GM10248 (cell line): ENCODE results near the gene FANK1.
"Not testable (repeated sequence)": the region's sequence is repeated elsewhere in the genome, so short reads cannot be mapped to it uniquely, and the experiment has no call there.

ENCODE experiments used
- CTCF ChIA-PET: fragments of 300-600 bp; sonication (Branson Sonifier 250); formaldehyde crosslinking; extraction: SDS; loops from one replicate; lab custom pipeline; 2021; ENCODE audit warnings: antibody characterized with exemption; lab: Yijun Ruan, JAX
- POLR2A ChIA-PET: fragments of 350-650 bp; sonication (Branson Sonifier 250); formaldehyde crosslinking; extraction: SDS; loops from one replicate; lab custom pipeline; 2020; ENCODE audit warnings: antibody characterized with exemption; lab: Yijun Ruan, JAX
- DNase-seq: peaks from one replicate; pipeline ENCODE4 v3.0.0; 2012; ENCODE audit errors: extremely low spot score
- CTCF ChIP-seq: IDR thresholded peaks from 2 replicates; pipeline ENCODE4 v1.5.1; 2012; ENCODE audit warnings: mild to moderate bottlenecking, low read depth; ENCODE audit errors: extremely low read depth, missing control alignments, control extremely low read depth

FANK1 gene

GRCh38 chr10:125911145-125911544 is 14.8 kb downstream of the FANK1 start:
- DNase-seq: no peak
- no peak for TF ChIP-seq CTCF
- POLR2A ChIA-PET: no interaction called here
- CTCF ChIA-PET: no interaction called here

GRCh38 chr10:125911990-125912389 is 15.6 kb downstream of the FANK1 start:
- ChIA-PET CTCF (no interaction called here), POLR2A (no interaction called here)
- no peak for DNase-seq
- no peak for TF ChIP-seq CTCF

- POLR2A ChIA-PET, DNase-seq, CTCF ChIA-PET: not testable (repeated sequence)
Measured at GRCh38 chr10:125913277-125913676, 16.9 kb downstream of the FANK1 start.

GRCh38 chr10:125916977-125917376 is 20.6 kb downstream of the FANK1 start:
- TF ChIP-seq CTCF: no peak
- no peak for DNase-seq
- CTCF ChIA-PET: no interaction called here
- POLR2A ChIA-PET: no interaction called here

GRCh38 chr10:125917704-125918361 is 21.5 kb downstream of the FANK1 start:
- CTCF ChIA-PET, POLR2A ChIA-PET, DNase-seq: not testable (repeated sequence)

DNA sequence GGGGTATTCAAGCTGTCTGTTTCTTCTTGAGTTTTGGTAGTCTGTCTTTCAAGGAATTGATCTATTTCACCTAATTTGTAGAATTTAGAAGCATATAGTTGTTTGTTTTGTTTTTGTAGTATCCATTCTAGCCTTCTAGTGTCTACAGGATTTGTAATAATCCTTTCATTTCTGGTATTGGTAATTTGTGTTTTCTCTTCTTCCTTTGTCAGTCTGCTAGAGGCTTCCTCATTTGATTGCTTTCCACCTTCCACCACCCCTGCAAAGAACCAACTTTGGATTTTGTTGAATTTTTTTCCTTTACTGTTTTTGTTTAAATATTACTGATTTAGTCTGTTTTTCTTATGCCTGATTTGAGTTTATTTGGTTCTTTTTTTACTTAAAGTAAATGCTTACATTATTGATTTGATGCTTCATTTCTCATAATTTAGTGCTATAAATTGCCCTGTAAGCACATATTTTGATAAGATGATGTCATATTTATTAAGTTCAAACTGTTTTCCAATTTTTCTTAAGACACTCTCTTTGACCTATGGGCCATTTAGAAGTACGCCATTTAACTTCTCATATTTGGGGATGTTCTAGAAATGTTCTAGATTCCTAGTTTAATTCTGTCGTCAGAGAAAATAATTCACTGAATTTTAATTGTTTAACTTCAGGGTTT is 25.4 kb downstream of the FANK1 start:
- DNase-seq, POLR2A ChIA-PET, CTCF ChIA-PET: not testable (repeated sequence)

DNA sequence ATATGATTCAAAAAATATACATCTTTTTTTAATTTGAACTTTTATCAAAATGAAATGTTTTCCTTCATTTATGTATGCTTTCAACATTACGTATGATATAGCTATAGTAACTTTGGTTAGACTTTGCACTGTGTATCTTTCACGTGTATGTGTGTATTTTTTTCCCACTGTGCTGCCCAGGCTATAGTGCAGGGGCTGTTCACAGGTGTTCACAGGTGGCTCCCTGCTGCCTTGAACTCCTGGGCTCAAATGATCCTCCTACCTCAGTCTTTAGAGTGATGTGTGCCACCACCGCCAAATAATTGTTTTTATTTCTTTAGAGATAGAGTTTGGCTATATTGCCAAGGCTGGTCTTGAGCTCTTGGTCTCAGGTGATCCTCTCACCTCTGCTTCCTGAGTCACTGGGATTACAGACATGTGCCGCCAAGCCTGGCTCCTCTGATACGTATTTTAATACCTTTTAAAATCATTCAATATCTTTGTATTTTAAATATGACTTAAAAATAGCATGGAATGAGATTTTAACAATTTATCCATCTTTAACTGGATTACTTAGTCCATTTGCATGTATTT is 29.0 kb downstream of the FANK1 start:
- no peak for DNase-seq
- TF ChIP-seq CTCF: no peak
- ChIA-PET CTCF (no interaction called here), POLR2A (no interaction called here)

DNA sequence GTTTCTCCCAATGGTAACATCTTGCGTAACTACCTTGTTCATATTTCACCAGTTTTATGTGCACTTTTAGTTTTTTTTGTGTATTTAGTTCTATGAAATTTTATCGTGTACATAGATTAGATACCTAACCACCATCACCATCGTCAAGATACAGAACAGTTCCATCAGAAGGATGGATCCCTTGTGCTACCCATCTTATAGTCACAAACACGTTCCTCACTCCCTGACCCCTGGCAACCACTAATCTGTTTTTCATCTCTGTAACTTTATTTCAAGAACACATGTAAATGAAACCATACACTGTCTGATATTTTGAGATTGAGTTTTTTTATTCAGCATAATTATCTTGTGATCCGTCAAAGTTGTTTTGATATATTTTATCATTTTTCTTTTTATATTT is 29.9 kb downstream of the FANK1 start:
- ChIA-PET CTCF (no interaction called here), POLR2A (no interaction called here)
- DNase-seq: no peak
- no peak for TF ChIP-seq CTCF

- CTCF ChIA-PET, POLR2A ChIA-PET, DNase-seq: not testable (repeated sequence)
Measured at GRCh38 chr10:125927265-125927664, 30.9 kb downstream of the FANK1 start.
